Neural cell (in vitro differentiated cells): ENCODE data around the gene JPH2. TPM values are rescaled to one million over a fixed set of nuclear protein-coding genes. Genes with fewer than 3 reads are reported as not detected.

Experiments
- H2AFZ ChIP-seq: fragments of 200-600, 300-800 bp; sonication (generic), shearing (Covaris generic); 2 replicates; pipeline ENCODE4 v1.6.0; 2014; ENCODE audit warnings: low read depth, mild to moderate bottlenecking, antibody characterized with exemption, low read length, moderate library complexity
- H3F3A ChIP-seq: fragments of 200-600 bp; shearing (Covaris generic); 2 replicates; pipeline ENCODE4 v1.6.1; 2016; ENCODE audit warnings: mild to moderate bottlenecking, moderate library complexity, mixed read lengths, antibody characterized with exemption, low read length; ENCODE audit not compliant: insufficient read depth, poor library complexity, severe bottlenecking
- H3K27ac ChIP-seq: fragments of 200-600, 300-800 bp; sonication (generic), shearing (Covaris generic); 2 replicates; pipeline ENCODE4 v1.5.1; 2014; ENCODE audit warnings: mild to moderate bottlenecking, low read length, moderate library complexity
- H3K27me3 ChIP-seq: fragments of 300-800, 200-600 bp; sonication (generic), shearing (Covaris generic); 2 replicates; pipeline ENCODE4 v1.6.0; 2014; ENCODE audit warnings: mild to moderate bottlenecking, low read depth, low read length, moderate library complexity; ENCODE audit not compliant: insufficient read depth
- H3K36me3 ChIP-seq: fragments of 300-800, 200-600 bp; sonication (generic), shearing (Covaris generic); 2 replicates; pipeline ENCODE4 v1.5.1; 2014; ENCODE audit warnings: mild to moderate bottlenecking, antibody characterized with exemption, low read length, moderate library complexity; ENCODE audit not compliant: insufficient read depth
- H3K4me2 ChIP-seq: fragments of 300-800, 200-600 bp; sonication (generic), shearing (Covaris generic); 2 replicates; pipeline ENCODE4 v1.6.0; 2014; ENCODE audit warnings: mild to moderate bottlenecking, low read length
- H3K4me3 ChIP-seq: fragments of 300-800, 200-600 bp; sonication (generic), shearing (Covaris generic); 2 replicates; pipeline ENCODE4 v1.5.1; 2014; ENCODE audit warnings: mild to moderate bottlenecking, low read length, moderate library complexity
- H3K79me2 ChIP-seq: fragments of 200-600 bp; shearing (Covaris generic); replicated peaks from 2 replicates; pipeline ENCODE4 v1.6.0; 2014; ENCODE audit warnings: mild to moderate bottlenecking, low read length, moderate library complexity; ENCODE audit not compliant: insufficient read depth
- H3K9ac ChIP-seq: fragments of 300-800, 200-600 bp; sonication (generic), shearing (Covaris generic); 2 replicates; pipeline ENCODE4 v1.6.1; 2016; ENCODE audit warnings: mild to moderate bottlenecking, low read length, mixed read lengths
- H3K9me2 ChIP-seq: fragments of 200-600 bp; shearing (Covaris generic); 2 replicates; pipeline ENCODE4 v1.6.1; 2016; ENCODE audit warnings: mild to moderate bottlenecking, low read length, mixed read lengths; ENCODE audit not compliant: insufficient read depth
- H3K9me3 ChIP-seq: fragments of 200-600, 300-800 bp; sonication (generic), shearing (Covaris generic); 2 replicates; pipeline ENCODE4 v1.6.1; 2016; ENCODE audit warnings: mild to moderate bottlenecking, mixed run types, low read length, moderate library complexity, mixed read lengths
- H4K20me1 ChIP-seq: fragments of 200-600 bp; shearing (Covaris generic); 2 replicates; pipeline ENCODE4 v1.6.1; 2016; ENCODE audit warnings: mild to moderate bottlenecking, mixed run types; ENCODE audit not compliant: insufficient read depth
- CTCF ChIP-seq: fragments of 450-650 bp; IDR thresholded peaks from 2 replicates; pipeline ENCODE4 v1.5.1; 2014; ENCODE audit warnings: antibody characterized with exemption, mild to moderate bottlenecking, moderate library complexity; ENCODE audit not compliant: poor library complexity, severe bottlenecking
- EP300 ChIP-seq: fragments of 450-650 bp; conservative IDR thresholded peaks from 2 replicates; pipeline ENCODE4 v1.6.1; 2014; ENCODE audit warnings: antibody characterized with exemption, mild to moderate bottlenecking, moderate library complexity; ENCODE audit not compliant: poor library complexity, severe bottlenecking
- EZH2 ChIP-seq: fragments of 200-600, 300-800 bp; shearing (Covaris generic), sonication (generic); IDR thresholded peaks from 2 replicates; pipeline ENCODE4 v1.6.1; 2014; ENCODE audit warnings: antibody characterized with exemption, low read length, borderline replicate concordance, mild to moderate bottlenecking; ENCODE audit not compliant: insufficient read depth, poor library complexity, severe bottlenecking
- MXI1 ChIP-seq: fragments of 450-650 bp; conservative IDR thresholded peaks from 2 replicates; pipeline ENCODE4 v1.6.1; 2014; ENCODE audit warnings: antibody characterized with exemption, mild to moderate bottlenecking; ENCODE audit not compliant: poor library complexity, severe bottlenecking
- POLR2AphosphoS5 ChIP-seq: IDR thresholded peaks from 2 replicates; pipeline ENCODE4 v1.6.1; 2012
- RAD21 ChIP-seq: fragments of 450-650 bp; conservative IDR thresholded peaks from 2 replicates; pipeline ENCODE4 v1.6.1; 2014; ENCODE audit warnings: antibody characterized with exemption, mild to moderate bottlenecking, moderate library complexity
- REST ChIP-seq: IDR thresholded peaks from 2 replicates; pipeline ENCODE4 v1.6.1; 2012; ENCODE audit warnings: borderline replicate concordance
- SMC3 ChIP-seq: fragments of 450-650 bp; conservative IDR thresholded peaks from 2 replicates; pipeline ENCODE4 v1.6.1; 2014; ENCODE audit warnings: antibody characterized with exemption, mild to moderate bottlenecking, moderate library complexity; ENCODE audit not compliant: poor library complexity
- TAF1 ChIP-seq: IDR thresholded peaks from 2 replicates; pipeline ENCODE4 v1.6.1; 2012; ENCODE audit warnings: low read depth
- polyA plus RNA-seq: library from polyadenylated mRNA; depleted of rRNA; stranded (reverse); fragments of >200 nt; gene quantifications from 2 replicates; pipeline ENCODE4 v1.2.3, GENCODE V29; 2014

JPH2 gene
- polyA plus RNA-seq, 1 donor from 2014 or later, result not detected

GRCh38 chr20:44083220-44083933 lies 103.6 kb downstream of the JPH2 start:
- Histone ChIP-seq H2AFZ (no peak overlapping the region), H3K27ac (no peak overlapping the region), H3K79me2 (no peaks in the 10 kb centered on the region), H3K9me2 (no peaks in the 10 kb centered on the region), H3K4me3 (no peak overlapping the region), H3K27me3 (no peaks in the 10 kb centered on the region), H3F3A (no peaks in the 10 kb centered on the region), H3K36me3 (no peaks in the 10 kb centered on the region), H3K9ac (no peak overlapping the region), H4K20me1 (no peaks in the 10 kb centered on the region), H3K9me3 (no peaks in the 10 kb centered on the region), H3K4me2 (no peak overlapping the region)
- TF ChIP-seq TAF1, result no peak
- TF ChIP-seq EP300, result no peak
- TF ChIP-seq RAD21, result no peak
- no peak for TF ChIP-seq POLR2AphosphoS5
- no peak for TF ChIP-seq CTCF
- TF ChIP-seq EZH2, result no peak
- no peak for TF ChIP-seq SMC3
- TF ChIP-seq REST, result no peak
- TF ChIP-seq MXI1, result no peak

GRCh38 chr20:44081888-44082287 lies 105.1 kb downstream of the JPH2 start:
- no peaks in the 10 kb centered on the region for H3K9me2 ChIP-seq
- no peaks in the 10 kb centered on the region for H3K27me3 ChIP-seq
- no peak overlapping the region for H3K27ac ChIP-seq
- no peaks in the 10 kb centered on the region for H3K36me3 ChIP-seq
- no peaks in the 10 kb centered on the region for H3K79me2 ChIP-seq
- H3F3A ChIP-seq, result no peaks in the 10 kb centered on the region
- TF ChIP-seq RAD21 (no peak), TAF1 (no peak)
- H3K9me3 ChIP-seq, result no peaks in the 10 kb centered on the region
- H3K4me3 ChIP-seq, result no peak overlapping the region
- H4K20me1 ChIP-seq, result no peaks in the 10 kb centered on the region
- H3K9ac ChIP-seq, result no peak overlapping the region
- H2AFZ ChIP-seq, result no peak overlapping the region
- no peak overlapping the region for H3K4me2 ChIP-seq

GRCh38 chr20:44081476-44081875 lies 105.5 kb downstream of the JPH2 start:
- Histone ChIP-seq H3F3A (no peaks in the 10 kb centered on the region), H3K9ac (no peak overlapping the region), H4K20me1 (no peaks in the 10 kb centered on the region), H3K79me2 (no peaks in the 10 kb centered on the region), H3K27me3 (no peaks in the 10 kb centered on the region), H3K9me3 (no peaks in the 10 kb centered on the region), H3K4me3 (no peak overlapping the region), H2AFZ (no peak overlapping the region), H3K36me3 (no peaks in the 10 kb centered on the region), H3K9me2 (no peaks in the 10 kb centered on the region), H3K4me2 (no peak overlapping the region), H3K27ac (no peak overlapping the region)
- TF ChIP-seq SMC3, result no peak
- TF ChIP-seq CTCF, result no peak
- no peak for TF ChIP-seq RAD21
- TF ChIP-seq REST, result no peak
- no peak for TF ChIP-seq TAF1
- no peak for TF ChIP-seq POLR2AphosphoS5
- TF ChIP-seq EZH2, result no peak
- no peak for TF ChIP-seq EP300
- TF ChIP-seq MXI1, result no peak
